ENCODE measurements around the gene C10orf90.

C10orf90 gene

GRCh38 chr10:126533644-126534043 is 136.8 kb downstream of the C10orf90 start:
- no peak for DNase-seq

GRCh38 chr10:126528315-126528835 is 142.1 kb downstream of the C10orf90 start:
- DNase-seq, result no peak

GRCh38 chr10:126527645-126528314 is 142.7 kb downstream of the C10orf90 start:
- DNase-seq, result no peak

GRCh38 chr10:126525326-126525725 is 145.2 kb downstream of the C10orf90 start:
- DNase-seq, result no peak

GRCh38 chr10:126524526-126524925 is 146.0 kb downstream of the C10orf90 start:
- no peak for DNase-seq

- DNase-seq, result no peak
Observed at GRCh38 chr10:126523071-126523470, 147.4 kb downstream of the C10orf90 start.

GRCh38 chr10:126521399-126521798 is 149.1 kb downstream of the C10orf90 start:
- no peak for DNase-seq

- DNase-seq, result no peak
Observed at GRCh38 chr10:126520751-126521317, 149.7 kb downstream of the C10orf90 start.

- DNase-seq, result no peak
Observed at GRCh38 chr10:126519992-126520391, 150.5 kb downstream of the C10orf90 start.

- no peak for DNase-seq
Observed at GRCh38 chr10:126519185-126519584, 151.3 kb downstream of the C10orf90 start.

GRCh38 chr10:126518218-126519080 is 152.0 kb downstream of the C10orf90 start:
- no peak for DNase-seq

- DNase-seq, result no peak
Observed at GRCh38 chr10:126516515-126516914, 154.0 kb downstream of the C10orf90 start.

GRCh38 chr10:126511917-126512479 is 158.5 kb downstream of the C10orf90 start:
- no peak for DNase-seq

- no peak for DNase-seq
Observed at GRCh38 chr10:126509182-126509581, 161.3 kb downstream of the C10orf90 start.

- peak; percentile 12 for DNase-seq
Observed at GRCh38 chr10:126508535-126509040, 161.9 kb downstream of the C10orf90 start.

- DNase-seq, result no peak
Observed at GRCh38 chr10:126504761-126505112, 165.8 kb downstream of the C10orf90 start.

GRCh38 chr10:126504063-126504760 is 166.3 kb downstream of the C10orf90 start:
- peak; percentile 77 for DNase-seq

- DNase-seq, result no peak
Observed at GRCh38 chr10:126503392-126504062, 167.0 kb downstream of the C10orf90 start.

- peak; percentile 36 for DNase-seq
Observed at GRCh38 chr10:126502441-126502840, 168.1 kb downstream of the C10orf90 start.

- DNase-seq, result no peak
Observed at GRCh38 chr10:126501828-126502227, 168.7 kb downstream of the C10orf90 start.

- DNase-seq, result peak; percentile 61
Observed at GRCh38 chr10:126500866-126501265, 169.6 kb downstream of the C10orf90 start.

- no peak for DNase-seq
Observed at GRCh38 chr10:126500185-126500584, 170.3 kb downstream of the C10orf90 start.
